Liver (tissue), 3 donors: ENCODE measurements around the gene ABHD5.

Source experiments
- CTCF ChIP-seq: fragments of 150-350 bp; IDR thresholded peaks from 2 replicates; pipeline ENCODE4 v1.5.1; 2017; ENCODE audit warnings: improper control_type of control experiment, low read depth, low read length; ENCODE audit not compliant: missing input control
- EGR1 ChIP-seq, 2 donors: IDR thresholded peaks; 2 replicates each; pipeline ENCODE4 v1.6.1; 2016 to 2018; ENCODE audit warnings: antibody characterized with exemption in 2 of 2, low read depth in 2 of 2
- FOXA1 ChIP-seq: IDR thresholded peaks from 2 replicates; pipeline ENCODE4 v1.6.1; 2016; ENCODE audit warnings: antibody characterized with exemption
- FOXA2 ChIP-seq: IDR thresholded peaks from 2 replicates; pipeline ENCODE4 v1.6.1; 2016; ENCODE audit warnings: antibody characterized with exemption
- GABPA ChIP-seq, 2 donors: IDR thresholded peaks in 1 of 2; conservative IDR thresholded peaks in 1 of 2; 2 replicates each; pipeline ENCODE4 v1.6.1; 2016; ENCODE audit warnings: antibody characterized with exemption in 2 of 2, mild to moderate bottlenecking in 1 of 2, moderate library complexity in 1 of 2
- MAX ChIP-seq: IDR thresholded peaks from 2 replicates; pipeline ENCODE4 v1.6.1; 2016; ENCODE audit warnings: antibody characterized with exemption
- NR2F2 ChIP-seq: IDR thresholded peaks from 2 replicates; pipeline ENCODE4 v1.6.1; 2016; ENCODE audit warnings: antibody characterized with exemption
- RAD21 ChIP-seq, 2 donors: IDR thresholded peaks; 2 replicates each; pipeline ENCODE4 v1.6.1; 2016; ENCODE audit warnings: antibody characterized with exemption in 2 of 2, mild to moderate bottlenecking in 2 of 2
- SP1 ChIP-seq: IDR thresholded peaks from 2 replicates; pipeline ENCODE4 v1.6.1; 2018; ENCODE audit warnings: antibody characterized with exemption, mild to moderate bottlenecking
- TAF1 ChIP-seq: conservative IDR thresholded peaks from 2 replicates; pipeline ENCODE4 v1.6.1; 2016; ENCODE audit warnings: antibody characterized with exemption, mild to moderate bottlenecking
- YY1 ChIP-seq: IDR thresholded peaks from 2 replicates; pipeline ENCODE4 v1.6.1; 2016; ENCODE audit warnings: antibody characterized with exemption, mild to moderate bottlenecking
- ZBTB33 ChIP-seq: IDR thresholded peaks from 2 replicates; pipeline ENCODE4 v1.6.1; 2016; ENCODE audit warnings: antibody characterized with exemption
- TF ChIP-seq, protein P1 (sequence below): IDR thresholded peaks from 2 replicates; pipeline ENCODE4 v1.6.1; 2016; ENCODE audit warnings: antibody characterized with exemption, mild to moderate bottlenecking
- TF ChIP-seq, protein P2 (sequence below): IDR thresholded peaks from 2 replicates; pipeline ENCODE4 v1.6.1; 2016; ENCODE audit warnings: antibody characterized with exemption
- donor health status: healthy.
- donor health status: healthy.

- TF ChIP-seq CTCF (no peak), EGR1 (IDR thresholded peaks at IDR 0.05; ENCODE audit: low read depth in 2 of 2) (no peak), MAX (no peak), FOXA1 (no peak), RAD21 (IDR thresholded peaks at IDR 0.05) (no peak), ZBTB33 (no peak), SP1 (no peak), GABPA (IDR thresholded peaks at IDR 0.05 in 1 of 2, conservative IDR thresholded peaks at IDR 0.05 in 1 of 2) (no peak), NR2F2 (no peak), TAF1 (no peak), FOXA2 (no peak), YY1 (no peak)
- TF ChIP-seq, protein P1, sequence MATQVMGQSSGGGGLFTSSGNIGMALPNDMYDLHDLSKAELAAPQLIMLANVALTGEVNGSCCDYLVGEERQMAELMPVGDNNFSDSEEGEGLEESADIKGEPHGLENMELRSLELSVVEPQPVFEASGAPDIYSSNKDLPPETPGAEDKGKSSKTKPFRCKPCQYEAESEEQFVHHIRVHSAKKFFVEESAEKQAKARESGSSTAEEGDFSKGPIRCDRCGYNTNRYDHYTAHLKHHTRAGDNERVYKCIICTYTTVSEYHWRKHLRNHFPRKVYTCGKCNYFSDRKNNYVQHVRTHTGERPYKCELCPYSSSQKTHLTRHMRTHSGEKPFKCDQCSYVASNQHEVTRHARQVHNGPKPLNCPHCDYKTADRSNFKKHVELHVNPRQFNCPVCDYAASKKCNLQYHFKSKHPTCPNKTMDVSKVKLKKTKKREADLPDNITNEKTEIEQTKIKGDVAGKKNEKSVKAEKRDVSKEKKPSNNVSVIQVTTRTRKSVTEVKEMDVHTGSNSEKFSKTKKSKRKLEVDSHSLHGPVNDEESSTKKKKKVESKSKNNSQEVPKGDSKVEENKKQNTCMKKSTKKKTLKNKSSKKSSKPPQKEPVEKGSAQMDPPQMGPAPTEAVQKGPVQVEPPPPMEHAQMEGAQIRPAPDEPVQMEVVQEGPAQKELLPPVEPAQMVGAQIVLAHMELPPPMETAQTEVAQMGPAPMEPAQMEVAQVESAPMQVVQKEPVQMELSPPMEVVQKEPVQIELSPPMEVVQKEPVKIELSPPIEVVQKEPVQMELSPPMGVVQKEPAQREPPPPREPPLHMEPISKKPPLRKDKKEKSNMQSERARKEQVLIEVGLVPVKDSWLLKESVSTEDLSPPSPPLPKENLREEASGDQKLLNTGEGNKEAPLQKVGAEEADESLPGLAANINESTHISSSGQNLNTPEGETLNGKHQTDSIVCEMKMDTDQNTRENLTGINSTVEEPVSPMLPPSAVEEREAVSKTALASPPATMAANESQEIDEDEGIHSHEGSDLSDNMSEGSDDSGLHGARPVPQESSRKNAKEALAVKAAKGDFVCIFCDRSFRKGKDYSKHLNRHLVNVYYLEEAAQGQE: no peak
- TF ChIP-seq, protein P2, sequence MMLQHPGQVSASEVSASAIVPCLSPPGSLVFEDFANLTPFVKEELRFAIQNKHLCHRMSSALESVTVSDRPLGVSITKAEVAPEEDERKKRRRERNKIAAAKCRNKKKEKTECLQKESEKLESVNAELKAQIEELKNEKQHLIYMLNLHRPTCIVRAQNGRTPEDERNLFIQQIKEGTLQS: no peak
Measured at GRCh38 chr3:43688245-43688650, 2.5 kb upstream of the ABHD5 start.
